GM19397 (cell line): Measurements from ENCODE around the gene LNP1.

Experiments
- ATAC-seq: cut with Tn5 transposase; IDR thresholded peaks from one replicate; pipeline ENCODE4 v1.9.1; 2021; ENCODE audit warnings: mild to moderate bottlenecking, moderate library complexity; ENCODE audit not compliant: unreplicated experiment

The LNP1 gene

DNA sequence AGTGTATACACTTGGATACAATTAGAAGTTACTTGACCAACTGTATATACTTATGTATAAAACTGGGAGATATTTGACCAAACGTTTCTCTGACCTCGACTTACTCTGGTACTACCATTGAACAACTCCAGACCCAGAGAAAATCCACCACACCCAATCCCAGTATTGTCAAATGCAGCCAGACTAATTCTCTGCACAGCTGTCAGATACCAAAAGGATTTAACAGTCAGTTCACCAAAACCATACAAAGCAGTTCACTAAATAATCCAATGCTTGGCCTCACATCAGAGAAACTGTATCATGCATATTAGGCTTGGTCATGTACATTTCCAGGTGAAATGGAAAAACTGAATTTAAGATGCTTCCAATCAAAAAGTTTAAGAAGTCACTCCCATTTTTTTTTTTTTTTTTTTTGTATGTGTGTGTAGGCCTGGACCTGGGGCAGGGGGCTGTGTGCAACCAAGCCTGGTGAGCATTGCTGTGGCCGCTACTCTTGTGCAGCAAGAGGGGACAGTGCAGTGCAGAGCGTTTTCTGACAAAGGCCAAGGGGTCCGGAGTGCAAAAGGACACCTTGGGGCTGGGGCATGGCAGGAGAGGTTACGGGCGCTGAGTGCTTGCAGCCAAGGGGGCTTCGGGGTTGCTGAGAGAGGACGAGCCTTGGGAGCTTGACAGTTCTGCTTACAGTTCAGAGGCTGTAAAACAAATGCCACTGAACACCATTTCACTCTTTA lies 1.8 kb upstream of the LNP1 start:
- ATAC-seq: no peak

DNA sequence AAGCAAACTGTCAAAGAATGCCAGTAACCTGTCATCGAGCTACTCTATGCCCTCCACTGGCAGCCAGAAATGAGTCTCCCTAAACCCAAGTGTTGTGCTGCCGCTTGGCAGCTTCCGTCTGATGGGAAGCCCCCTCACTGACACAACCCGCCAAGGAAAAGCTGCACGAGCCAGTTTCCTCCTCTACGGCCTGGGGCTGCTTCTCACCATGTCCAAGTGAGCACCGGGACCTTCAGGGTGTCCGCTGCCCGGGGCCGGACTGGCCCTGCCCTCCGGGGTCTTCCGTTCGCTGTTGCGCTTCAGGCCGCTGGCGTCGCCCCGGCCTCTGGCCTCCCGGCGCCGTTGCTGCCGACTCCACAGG lies 940 bp upstream of the LNP1 start:
- peak; percentile 16 for ATAC-seq

DNA sequence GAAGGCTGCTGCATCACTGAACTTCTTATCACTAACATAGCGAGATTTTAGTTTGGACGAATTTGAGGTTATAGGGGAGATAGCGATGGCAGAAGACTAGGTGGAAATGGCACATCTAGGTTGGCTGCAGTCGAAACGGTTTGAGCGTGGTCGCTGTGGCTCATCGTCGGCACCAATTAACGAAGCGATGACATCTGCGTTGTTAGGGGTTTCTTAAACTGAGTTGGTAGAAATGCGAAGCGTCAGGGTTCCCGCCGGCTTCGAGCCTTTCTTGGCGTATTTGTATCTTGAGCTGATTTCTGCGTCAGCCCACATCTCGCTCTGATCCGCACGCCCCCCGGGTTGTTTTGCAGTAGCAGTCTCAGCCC lies 319 bp downstream of the LNP1 start:
- ATAC-seq: peak; percentile 14

DNA sequence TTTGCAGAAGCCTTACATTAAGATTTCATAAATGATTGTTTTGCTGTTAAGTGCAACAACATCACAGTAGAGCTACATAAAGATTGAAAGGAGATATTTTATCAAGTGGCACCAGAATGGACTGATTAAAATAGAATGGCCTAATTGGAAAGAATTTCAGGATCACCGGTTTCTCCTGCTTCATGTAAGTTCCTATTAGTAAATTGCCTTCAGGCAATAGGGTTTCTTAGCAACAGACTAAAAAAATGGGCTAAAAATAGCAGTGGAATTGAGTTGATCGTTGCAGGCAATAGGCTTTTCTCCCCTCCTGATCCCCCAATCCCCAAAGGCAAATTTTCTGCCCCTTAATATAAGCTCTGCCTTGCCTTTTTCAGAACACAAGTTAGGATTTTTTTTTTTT lies 917 bp downstream of the LNP1 start:
- no peak for ATAC-seq

DNA sequence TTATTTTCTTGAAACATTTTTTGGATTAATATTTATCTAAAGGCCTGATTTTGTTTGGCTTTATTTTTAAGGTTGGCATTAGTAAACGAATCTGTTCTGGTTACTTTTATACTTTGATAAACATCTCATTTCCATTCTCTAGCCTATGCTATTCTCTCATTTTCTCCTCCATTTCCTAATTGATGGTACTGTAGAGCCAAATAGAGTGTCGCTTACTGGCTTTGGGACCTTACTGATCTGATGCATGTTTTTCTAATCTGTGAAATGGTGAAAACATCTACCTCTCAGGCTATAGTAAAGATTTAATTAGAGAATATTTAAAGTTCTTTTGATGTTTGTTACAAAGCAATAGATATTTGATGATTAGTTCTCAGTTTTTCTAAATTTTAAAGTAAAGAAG lies 1.6 kb downstream of the LNP1 start:
- no peak for ATAC-seq

DNA sequence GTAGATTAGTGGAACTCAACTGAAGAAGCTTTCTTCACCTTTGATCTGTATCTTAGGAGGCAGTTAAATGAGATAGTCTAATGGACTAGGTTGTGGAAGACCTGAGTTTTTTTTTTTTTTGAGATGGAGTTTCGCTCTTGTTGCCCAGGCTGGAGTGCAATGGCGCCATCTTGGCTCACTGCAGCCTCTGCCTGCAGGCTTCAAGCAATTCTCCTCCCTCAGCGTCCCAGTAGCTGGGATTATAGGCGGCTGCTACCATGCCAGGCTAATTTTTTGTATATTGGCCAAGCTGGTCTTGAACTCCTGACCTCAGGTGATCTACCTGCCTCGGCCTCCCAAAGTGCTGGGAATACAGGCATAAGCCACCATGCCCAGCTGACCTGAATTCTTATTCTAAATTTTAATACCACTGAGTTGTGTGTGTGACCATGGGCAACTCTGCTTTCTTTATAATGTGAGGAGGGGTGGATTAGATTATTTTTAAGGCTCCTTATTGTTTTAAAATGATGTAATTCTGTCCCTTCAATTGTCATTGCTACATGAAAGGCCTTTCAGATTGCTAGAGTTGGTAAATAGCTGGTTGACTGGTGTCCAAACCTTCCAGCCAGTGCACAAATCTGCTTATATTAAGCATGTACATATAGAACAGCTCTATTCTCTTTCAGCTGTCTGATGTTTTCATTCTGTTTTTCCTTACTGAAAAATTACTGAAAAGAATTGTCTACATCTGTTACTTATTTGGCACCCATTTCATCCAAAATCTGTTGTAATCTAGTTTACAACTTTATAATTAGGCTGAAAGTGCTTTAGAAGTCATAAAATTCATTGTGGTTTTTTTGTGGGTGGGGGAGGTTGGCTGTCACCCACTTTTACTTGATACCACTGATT lies 2.3 kb downstream of the LNP1 start:
- no peak for ATAC-seq

DNA sequence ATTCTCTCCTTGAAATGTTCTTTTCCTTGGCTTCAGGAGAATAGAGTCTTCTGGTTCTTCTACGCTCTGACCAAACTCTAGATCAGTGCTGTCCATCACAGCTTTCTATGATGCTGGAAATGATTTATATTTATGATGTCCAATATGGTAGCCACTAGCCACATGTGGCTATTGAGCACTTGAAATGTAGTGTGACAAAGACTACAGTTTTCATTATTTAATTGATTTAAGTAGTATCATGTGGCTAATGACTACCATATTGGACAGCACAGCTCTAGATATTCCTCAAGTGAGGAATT lies 2.9 kb downstream of the LNP1 start:
- ATAC-seq: no peak

DNA sequence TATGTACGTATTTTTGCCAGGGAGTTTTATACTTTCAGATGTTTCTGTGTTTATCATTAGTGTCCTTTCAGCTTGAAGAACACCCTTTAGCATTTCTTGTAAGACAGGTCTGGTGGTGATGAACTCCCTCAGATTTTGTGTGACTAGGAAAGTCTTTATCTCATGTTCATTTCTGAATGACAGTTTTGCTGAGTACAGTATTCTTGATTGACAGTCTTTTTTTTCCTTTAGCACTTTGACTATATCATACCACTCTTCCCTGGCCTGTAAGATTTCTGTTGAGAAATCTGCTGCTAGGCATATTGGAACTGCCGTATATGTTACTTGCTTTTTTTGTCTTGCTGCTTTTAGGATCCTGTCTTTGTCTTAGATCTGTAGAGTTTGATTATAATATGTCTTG lies 5.8 kb downstream of the LNP1 start:
- no peak for ATAC-seq

DNA sequence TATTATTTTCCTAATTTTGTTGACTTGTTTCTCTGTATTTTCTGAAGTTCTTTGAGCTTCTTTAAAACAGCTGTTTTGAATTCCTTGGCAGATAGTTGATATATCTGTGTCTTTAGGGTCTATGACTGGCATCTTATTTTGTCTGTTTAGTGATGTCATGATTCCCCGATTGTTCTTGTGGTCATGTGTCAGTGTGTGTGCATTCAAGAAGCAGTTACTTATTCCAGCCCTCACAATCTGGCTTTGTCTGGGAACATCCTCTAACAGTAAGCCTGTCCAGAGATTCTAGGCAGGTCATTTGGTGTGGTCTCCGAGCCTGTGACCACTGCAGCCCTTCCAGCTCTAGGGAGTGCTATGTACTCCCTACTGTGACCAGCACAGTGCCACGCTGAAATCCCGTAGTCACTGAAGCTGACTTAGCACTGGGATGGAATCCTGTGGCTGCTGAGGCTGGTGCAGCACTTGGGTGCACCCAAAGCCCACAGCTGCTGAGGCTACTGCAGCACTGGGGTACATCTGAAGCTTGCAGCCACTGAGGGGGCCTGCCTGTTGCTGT lies 6.7 kb downstream of the LNP1 start:
- ATAC-seq: no peak

DNA sequence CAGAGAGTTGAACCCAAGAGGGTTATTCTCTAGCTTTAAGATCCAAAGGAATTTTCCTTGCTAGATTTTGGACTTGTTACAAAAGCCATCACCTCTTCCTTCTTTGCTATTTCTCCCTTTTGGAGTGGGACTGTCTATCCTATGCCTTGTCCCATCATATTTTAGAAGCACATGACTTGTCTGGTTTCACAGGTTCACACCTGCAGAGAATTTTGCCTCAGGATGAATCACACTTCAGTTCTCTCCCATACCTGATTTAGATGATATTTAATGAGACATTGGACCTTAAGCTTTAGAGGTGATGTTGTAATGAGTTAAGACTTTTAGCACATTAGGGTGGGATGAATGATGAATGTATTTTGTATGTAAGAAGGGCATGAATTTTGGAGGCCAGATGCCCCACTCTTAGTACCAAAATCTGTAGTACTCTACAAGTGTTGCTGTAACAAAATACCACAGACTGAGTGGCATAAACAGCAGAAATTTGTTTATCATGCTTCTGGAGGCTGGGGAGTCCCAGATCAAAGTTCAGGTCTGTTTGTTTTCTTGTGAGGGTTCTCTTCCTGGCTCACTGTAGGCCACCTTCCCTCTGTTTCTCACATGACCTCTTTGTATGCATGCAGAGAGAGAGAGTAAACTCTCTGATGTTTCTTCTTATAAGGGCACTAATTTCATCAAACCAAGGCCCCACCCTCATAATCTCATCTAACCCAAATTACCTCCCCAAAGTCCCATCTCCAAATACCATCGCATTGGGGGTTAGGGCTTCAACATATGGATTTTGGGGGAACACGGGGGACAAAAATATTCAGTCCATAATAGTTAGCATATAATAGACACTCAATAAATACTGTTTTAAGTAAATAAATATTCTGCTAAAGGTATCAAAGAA lies 10.0 kb downstream of the LNP1 start:
- no peak for ATAC-seq

DNA sequence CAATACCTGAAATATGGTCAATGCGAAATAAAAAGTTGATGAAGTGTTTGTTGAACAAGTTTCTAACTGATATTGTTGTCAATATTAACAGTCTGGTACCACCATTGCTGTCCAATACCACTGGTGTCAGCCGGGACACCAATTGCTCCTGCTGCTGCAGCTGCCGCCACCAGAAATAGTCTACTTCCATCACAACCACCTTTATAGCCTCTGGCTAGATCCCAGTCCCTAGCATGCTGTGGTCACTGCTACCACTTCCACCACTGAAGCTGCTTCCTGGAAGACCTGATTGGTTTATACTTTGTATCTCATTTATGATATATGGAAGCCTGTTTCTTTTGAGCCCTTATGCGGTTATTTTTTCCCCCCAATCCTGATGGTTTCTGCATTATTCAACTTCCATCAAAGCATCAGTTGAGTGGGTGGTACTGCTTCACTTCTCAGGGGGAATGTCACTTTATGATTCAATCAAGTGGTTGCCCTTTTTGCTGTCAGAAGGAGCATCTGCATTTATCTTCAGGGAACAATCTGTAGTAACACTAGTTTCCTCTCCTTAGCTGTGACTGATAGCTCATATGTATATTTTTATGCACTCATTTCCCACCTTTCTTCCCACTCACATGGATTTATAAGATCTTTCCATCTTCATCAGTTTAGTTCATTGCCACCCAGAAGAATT lies 11.7 kb downstream of the LNP1 start:
- ATAC-seq: no peak

DNA sequence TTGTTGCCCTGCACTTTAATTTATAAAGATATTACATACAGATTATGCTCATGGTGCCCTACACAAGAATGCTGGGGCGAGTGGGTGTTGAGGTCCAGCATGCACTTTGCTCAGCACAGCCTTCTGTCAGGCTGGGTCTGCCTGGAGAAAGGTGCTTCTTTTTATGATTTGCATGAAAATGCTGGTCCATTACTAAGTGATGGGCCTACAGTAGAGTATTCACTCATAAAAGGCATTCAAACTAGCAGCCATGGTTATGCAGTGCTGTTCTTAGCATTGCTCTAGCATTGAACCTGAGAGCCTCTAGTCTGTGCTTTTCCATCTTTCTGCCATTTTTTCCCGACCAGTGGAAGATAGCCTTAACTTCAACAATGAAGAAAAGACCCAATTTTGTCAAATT lies 12.3 kb downstream of the LNP1 start:
- ATAC-seq: no peak

DNA sequence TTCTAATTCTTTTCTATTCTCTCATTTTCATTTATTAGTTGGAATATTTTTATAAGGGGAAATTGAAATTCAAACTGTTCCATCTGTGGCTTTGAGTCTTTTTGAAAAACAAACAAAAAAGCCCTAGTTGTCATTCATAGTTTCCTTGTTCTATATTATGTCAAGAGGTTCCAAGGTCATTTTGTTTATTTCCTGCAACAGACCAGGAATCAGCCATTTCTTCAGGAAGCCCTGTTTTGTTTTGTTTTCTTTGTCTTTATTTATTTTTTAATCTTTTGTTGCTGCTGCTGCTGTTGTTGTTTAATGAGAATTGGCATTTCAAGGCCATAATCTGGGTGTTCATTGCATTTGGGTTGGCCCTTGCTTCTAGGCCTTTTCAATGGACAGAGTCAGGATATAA lies 14.8 kb downstream of the LNP1 start:
- ATAC-seq: no peak

DNA sequence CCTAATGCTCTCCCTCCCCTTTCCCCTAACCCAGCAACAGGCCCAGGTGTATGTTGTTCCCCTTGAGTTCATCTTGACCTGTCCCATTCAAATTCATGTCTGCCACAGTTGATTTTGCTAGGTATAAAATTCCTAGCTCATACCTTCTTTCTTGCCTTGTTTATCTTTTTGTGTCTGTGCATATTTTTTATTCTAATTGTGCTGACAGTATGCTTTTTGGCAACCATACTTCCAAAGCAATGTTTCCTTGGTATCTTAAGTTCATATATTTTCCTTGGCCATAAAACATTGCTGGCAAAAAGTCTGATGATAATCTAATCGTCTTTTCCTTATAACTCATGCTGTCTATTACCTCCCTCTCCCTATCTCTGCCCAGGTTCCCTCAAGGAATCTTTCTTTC lies 15.5 kb downstream of the LNP1 start:
- no peak for ATAC-seq

DNA sequence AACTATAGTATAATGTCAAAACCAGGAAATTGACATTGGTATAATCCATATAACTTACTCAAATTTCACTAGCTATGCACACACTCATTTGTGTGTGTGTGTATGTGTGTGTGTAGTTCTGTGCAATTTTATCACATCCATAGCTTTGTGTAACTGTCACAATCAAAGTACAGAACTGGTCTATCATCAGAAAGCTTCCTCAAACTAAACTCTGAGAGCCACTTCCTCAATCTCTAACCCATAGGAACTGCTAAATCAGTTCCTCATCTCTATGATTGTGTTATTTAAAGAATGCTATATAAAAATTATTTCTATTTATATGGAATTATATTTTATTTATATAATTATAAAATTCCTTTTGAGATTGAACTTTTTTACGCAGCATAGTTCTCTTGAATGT lies 18.1 kb downstream of the LNP1 start:
- ATAC-seq: no peak

DNA sequence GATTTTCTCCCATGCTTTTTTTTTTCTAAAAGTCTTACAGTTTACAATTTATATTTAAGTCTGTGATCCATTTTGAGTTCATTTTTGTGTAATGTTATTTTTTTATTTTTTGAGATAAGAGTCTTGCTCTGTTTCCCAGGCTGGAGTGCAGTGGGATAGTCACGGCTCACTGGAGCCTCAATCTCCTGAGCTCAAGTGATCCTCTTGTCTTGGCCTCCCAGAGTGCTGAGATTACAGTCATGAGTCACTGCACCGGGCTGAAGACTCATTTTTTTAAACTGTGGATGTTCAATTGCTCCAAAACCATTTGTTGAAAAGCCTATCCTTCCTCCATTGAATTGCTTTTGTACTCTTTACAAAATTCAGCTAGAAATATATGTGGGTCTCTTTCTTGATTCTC lies 19.5 kb downstream of the LNP1 start:
- no peak for ATAC-seq

DNA sequence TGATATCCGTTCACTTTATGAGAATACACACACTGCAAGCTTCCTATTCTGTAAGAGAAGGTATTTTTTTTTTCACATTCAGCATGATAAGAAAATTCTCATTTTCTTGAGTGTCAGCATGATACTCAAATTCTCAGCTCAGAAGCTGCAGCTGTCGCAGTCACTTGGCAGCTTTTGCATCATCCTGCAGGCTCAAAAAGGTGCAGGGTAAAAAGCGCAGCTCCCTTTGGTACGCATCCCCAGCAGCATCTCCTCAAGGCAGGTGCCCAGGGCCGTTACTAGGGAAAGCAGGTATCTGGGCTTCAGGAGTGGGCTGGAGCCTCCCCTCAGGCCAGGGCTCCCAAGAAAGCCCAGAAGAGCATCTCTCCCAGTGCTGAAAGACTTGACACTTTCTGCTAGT lies 22.3 kb downstream of the LNP1 start:
- ATAC-seq: no peak

DNA sequence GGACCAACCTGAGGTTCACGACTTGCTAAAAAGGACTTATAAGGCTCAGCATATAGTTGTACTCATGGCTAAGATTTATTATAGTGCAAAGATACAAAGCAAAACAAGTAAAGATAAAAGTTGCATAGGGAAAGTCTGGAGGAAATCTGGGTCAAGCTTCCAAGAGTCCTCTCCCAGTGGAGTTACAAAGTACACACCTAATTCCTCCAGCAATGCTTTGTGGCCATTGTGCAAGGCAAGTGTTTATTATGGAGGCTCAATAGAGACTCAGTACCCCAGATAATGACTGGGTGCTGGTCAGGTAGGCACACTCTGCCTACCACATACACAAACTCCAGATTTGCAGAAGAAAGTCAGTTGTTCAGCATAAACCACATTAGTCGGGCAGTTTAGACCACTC lies 22.9 kb downstream of the LNP1 start:
- ATAC-seq: no peak

DNA sequence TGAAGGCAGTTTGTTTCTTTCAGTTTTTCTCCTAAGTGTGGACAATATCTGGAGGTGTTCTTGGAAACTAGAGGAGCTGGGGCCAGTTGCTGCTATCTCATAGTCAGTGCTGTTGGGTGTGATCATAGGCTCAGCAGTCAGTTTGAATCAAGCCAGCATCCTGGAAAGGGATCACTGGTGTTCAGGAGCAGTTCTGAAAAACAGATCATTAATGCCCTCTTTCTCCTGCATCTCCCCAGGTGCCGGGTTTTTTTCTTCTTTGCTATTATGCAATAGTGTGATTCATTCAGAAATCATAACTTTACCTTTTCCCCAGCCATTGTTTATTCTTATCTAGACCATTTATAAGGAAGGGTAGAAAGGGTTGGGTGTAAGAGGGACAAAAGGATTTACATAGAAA lies 24.0 kb downstream of the LNP1 start:
- no peak for ATAC-seq

DNA sequence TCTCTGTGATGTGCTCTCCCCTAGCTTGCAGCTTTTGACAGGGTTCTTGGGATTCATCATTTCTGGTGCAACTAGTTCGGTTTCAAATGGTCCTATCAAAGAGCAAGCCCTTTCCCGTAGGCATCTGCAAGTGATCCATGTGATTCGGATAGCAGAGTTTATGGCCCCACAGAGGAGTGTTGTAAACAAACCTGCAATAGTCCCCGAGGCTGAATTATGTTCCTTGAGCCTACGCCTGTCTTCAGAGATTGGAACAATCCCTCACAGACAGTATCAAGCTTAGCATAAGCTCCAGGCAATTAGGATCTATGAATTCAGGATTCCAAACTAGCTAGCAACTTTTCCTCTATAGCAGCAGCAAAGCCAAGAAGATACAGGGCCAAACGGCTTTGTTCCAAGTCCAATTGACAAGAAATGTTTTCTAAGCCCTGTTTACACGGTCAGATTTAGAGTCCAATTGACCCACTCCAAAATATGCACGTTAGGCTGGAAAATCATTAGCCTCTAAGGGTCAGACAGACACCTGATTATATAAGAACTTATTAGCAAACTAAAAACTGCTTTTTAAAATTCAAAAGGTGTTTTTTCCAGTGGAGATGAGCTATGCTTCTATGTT lies 24.8 kb downstream of the LNP1 start:
- no peak for ATAC-seq

DNA sequence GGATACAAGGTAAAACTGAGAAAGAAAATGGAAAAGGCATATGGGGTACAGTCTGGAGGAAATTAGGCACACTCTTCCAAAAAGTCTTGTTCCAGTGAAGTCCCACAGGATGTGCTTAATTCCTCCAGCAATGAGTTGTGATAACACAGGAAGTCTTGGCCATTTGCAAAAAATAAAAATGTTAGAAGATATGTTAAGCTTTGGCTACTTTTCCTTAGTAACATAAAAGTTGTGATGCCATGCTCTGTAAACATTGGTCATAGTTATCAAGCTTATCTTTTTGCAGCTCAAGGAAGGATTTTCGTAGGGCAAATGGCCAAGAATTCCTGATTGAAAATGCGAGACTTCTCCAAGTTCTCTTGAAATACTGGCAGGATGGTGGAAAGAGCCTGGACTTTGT lies 26.4 kb downstream of the LNP1 start:
- no peak for ATAC-seq
